SK-N-SH treated with all-trans-retinoic acid at 6 μM for 48 hours (cell line): ENCODE results near the gene KRTAP19-5.

ENCODE experiments used
- ATAC-seq: fragments of 200-7000 bp; cut with Tn5 transposase; 3 replicates; pipeline ENCODE4 v1.9.1; 2020; ENCODE audit warnings: mild to moderate bottlenecking, moderate library complexity
- BACH2 ChIP-seq: fragments of 250-450 bp; sonication (Bioruptor Pico); IDR thresholded peaks from 2 replicates; pipeline ENCODE4 v1.9.0; 2021; ENCODE audit warnings: mild to moderate bottlenecking, borderline replicate concordance
- ESRRG ChIP-seq: fragments of 250-450 bp; sonication (Bioruptor Pico); IDR thresholded peaks from 2 replicates; pipeline ENCODE4 v1.6.1; 2021; ENCODE audit warnings: mild to moderate bottlenecking
- GLIS3 ChIP-seq: fragments of 250-450 bp; sonication (Bioruptor Pico); IDR thresholded peaks from 2 replicates; pipeline ENCODE4 v1.5.0; 2020; ENCODE audit warnings: mild to moderate bottlenecking, moderate library complexity
- ISL1 ChIP-seq: fragments of 250-450 bp; sonication (Bioruptor Pico); IDR thresholded peaks from 2 replicates; pipeline ENCODE4 v2.1.2; 2022; ENCODE audit warnings: mild to moderate bottlenecking, moderate library complexity
- OSR1 ChIP-seq: fragments of 250-450 bp; sonication (Bioruptor Pico); IDR thresholded peaks from 2 replicates; pipeline ENCODE4 v1.8.0; 2022; ENCODE audit warnings: moderate library complexity, mild to moderate bottlenecking, inconsistent platforms
- PPARA ChIP-seq: fragments of 250-450 bp; sonication (Bioruptor Pico); IDR thresholded peaks from 2 replicates; pipeline ENCODE4 v1.5.0; 2020; ENCODE audit warnings: mild to moderate bottlenecking, borderline replicate concordance
- RARB ChIP-seq: fragments of 250-450 bp; sonication (Bioruptor Pico); IDR thresholded peaks from 2 replicates; pipeline ENCODE4 v1.8.0; 2021; ENCODE audit warnings: mild to moderate bottlenecking, moderate library complexity
- SNAI2 ChIP-seq: fragments of 250-450 bp; sonication (Bioruptor Pico); IDR thresholded peaks from 2 replicates; pipeline ENCODE4 v1.5.0; 2020; ENCODE audit warnings: mild to moderate bottlenecking, moderate library complexity
- TCF4 ChIP-seq: fragments of 250-450 bp; sonication (Bioruptor Pico); IDR thresholded peaks from 2 replicates; pipeline ENCODE4 v1.8.0; 2021; ENCODE audit warnings: mild to moderate bottlenecking, moderate library complexity, borderline replicate concordance
- TOX ChIP-seq: fragments of 250-450 bp; sonication (Bioruptor Pico); IDR thresholded peaks from 2 replicates; pipeline ENCODE4 v1.8.0; 2021; ENCODE audit warnings: mild to moderate bottlenecking, moderate library complexity, borderline replicate concordance
- ZC3H10 ChIP-seq: fragments of 250-450 bp; sonication (Bioruptor Pico); IDR thresholded peaks from 2 replicates; pipeline ENCODE4 v1.5.1; 2021; ENCODE audit warnings: mild to moderate bottlenecking, moderate library complexity
- ZFP3 ChIP-seq: fragments of 250-450 bp; sonication (Bioruptor Pico); IDR thresholded peaks from 2 replicates; pipeline ENCODE4 v1.5.0; 2020; ENCODE audit warnings: mild to moderate bottlenecking, moderate library complexity
- ZFP30 ChIP-seq: fragments of 450-650 bp; formaldehyde crosslinking; IDR thresholded peaks from 2 replicates; pipeline ENCODE4 v1.5.0; 2022; ENCODE audit warnings: mild to moderate bottlenecking, moderate library complexity
- ZNF565 ChIP-seq: fragments of 450-650 bp; formaldehyde crosslinking; conservative IDR thresholded peaks from 2 replicates; pipeline ENCODE4 v1.5.0; 2020; ENCODE audit warnings: low read depth, mild to moderate bottlenecking, moderate library complexity
- ZNF70 ChIP-seq: fragments of 450-650 bp; formaldehyde crosslinking; IDR thresholded peaks from 2 replicates; pipeline ENCODE4 v1.5.0; 2020; ENCODE audit warnings: mild to moderate bottlenecking, moderate library complexity
- ZNF8 ChIP-seq: fragments of 450-650 bp; formaldehyde crosslinking; IDR thresholded peaks from 2 replicates; pipeline ENCODE4 v1.5.0; 2020; ENCODE audit warnings: mild to moderate bottlenecking, moderate library complexity
- TF ChIP-seq, protein P1 (sequence below): fragments of 250-450 bp; sonication (Bioruptor Pico); IDR thresholded peaks from 2 replicates; pipeline ENCODE4 v1.5.1; 2020; ENCODE audit warnings: low read depth, mild to moderate bottlenecking, moderate library complexity
- TF ChIP-seq, protein P2 (sequence below): fragments of 250-450 bp; sonication (Bioruptor Pico); IDR thresholded peaks from 2 replicates; pipeline ENCODE4 v1.5.1; 2021; ENCODE audit warnings: mild to moderate bottlenecking, moderate library complexity
- TF ChIP-seq, protein P3 (sequence below): fragments of 250-450 bp; sonication (Bioruptor Pico); IDR thresholded peaks from 2 replicates; pipeline ENCODE4 v1.8.0; 2021; ENCODE audit warnings: low read depth, mild to moderate bottlenecking, moderate library complexity, borderline replicate concordance
- TF ChIP-seq, protein P4 (sequence below): fragments of 250-450 bp; sonication (Bioruptor Pico); IDR thresholded peaks from 2 replicates; pipeline ENCODE4 v1.8.0; 2020; ENCODE audit warnings: mild to moderate bottlenecking, moderate library complexity, borderline replicate concordance
- TF ChIP-seq, protein P5 (sequence below): fragments of 250-450 bp; sonication (Bioruptor Pico); IDR thresholded peaks from 2 replicates; pipeline ENCODE4 v1.5.0; 2020; ENCODE audit warnings: mild to moderate bottlenecking, moderate library complexity

Gene KRTAP19-5

DNA sequence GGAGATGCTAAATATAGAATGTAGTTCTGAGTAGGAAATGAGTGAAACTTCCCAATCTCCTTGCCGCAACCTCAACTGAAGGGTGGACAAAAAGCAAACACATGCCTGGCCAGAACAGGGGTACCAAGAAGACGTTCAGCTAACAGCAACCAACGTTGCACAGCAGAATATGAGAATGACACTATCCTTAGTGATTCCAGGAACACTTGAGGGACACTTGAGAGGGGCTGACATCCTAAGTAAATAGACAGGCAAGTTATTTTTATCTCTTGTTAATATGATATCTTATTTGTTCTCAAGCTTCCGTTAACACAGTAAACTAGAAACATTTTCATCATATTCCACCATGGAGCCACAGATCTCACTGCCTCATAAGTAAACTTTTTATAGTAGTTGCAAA, 22.7 kb downstream of the KRTAP19-5 start (continued):
- TF ChIP-seq, protein P1, sequence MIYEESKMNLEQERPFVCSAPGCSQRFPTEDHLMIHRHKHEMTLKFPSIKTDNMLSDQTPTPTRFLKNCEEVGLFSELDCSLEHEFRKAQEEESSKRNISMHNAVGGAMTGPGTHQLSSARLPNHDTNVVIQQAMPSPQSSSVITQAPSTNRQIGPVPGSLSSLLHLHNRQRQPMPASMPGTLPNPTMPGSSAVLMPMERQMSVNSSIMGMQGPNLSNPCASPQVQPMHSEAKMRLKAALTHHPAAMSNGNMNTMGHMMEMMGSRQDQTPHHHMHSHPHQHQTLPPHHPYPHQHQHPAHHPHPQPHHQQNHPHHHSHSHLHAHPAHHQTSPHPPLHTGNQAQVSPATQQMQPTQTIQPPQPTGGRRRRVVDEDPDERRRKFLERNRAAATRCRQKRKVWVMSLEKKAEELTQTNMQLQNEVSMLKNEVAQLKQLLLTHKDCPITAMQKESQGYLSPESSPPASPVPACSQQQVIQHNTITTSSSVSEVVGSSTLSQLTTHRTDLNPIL (CRISPR knock-in tag) = no peak

DNA sequence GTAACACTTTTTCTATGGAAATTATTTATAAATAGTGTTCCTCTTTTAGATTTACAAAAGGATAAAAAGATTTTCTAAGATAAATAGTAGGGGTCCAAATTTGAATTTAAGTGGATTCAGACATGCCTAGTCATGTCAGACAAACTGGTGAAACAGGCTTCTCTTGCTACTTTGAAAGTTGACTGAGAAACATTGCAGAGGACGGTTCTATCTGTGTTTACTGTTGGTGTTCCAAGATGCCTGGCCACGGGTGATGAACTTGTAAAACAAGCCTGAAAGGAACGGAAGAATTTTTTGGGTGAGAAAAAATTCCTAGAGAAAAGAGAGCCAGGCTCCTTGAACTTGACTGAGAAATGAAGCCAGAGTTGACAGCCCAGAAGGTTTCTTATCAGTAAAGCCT, 23.9 kb downstream of the KRTAP19-5 start:
- TF ChIP-seq ZNF70 (no peak), ZNF565 (CRISPR knock-in tag) (no peak), PPARA (CRISPR knock-in tag) (no peak), ZNF8 (no peak), ZFP3 (CRISPR knock-in tag) (no peak), TOX (CRISPR knock-in tag) (no peak), SNAI2 (CRISPR knock-in tag) (no peak), ZFP30 (no peak), BACH2 (no peak), ZC3H10 (no peak), OSR1 (no peak), ESRRG (no peak), TCF4 (CRISPR knock-in tag) (no peak), GLIS3 (CRISPR knock-in tag) (no peak), RARB (CRISPR knock-in tag) (no peak), ISL1 (CRISPR knock-in tag) (no peak)
- TF ChIP-seq, protein P2, sequence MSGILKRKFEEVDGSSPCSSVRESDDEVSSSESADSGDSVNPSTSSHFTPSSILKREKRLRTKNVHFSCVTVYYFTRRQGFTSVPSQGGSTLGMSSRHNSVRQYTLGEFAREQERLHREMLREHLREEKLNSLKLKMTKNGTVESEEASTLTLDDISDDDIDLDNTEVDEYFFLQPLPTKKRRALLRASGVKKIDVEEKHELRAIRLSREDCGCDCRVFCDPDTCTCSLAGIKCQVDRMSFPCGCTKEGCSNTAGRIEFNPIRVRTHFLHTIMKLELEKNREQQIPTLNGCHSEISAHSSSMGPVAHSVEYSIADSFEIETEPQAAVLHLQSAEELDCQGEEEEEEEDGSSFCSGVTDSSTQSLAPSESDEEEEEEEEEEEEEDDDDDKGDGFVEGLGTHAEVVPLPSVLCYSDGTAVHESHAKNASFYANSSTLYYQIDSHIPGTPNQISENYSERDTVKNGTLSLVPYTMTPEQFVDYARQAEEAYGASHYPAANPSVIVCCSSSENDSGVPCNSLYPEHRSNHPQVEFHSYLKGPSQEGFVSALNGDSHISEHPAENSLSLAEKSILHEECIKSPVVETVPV (CRISPR knock-in tag) = no peak
- TF ChIP-seq, protein P1 (CRISPR knock-in tag) = no peak
- TF ChIP-seq, protein P3, sequence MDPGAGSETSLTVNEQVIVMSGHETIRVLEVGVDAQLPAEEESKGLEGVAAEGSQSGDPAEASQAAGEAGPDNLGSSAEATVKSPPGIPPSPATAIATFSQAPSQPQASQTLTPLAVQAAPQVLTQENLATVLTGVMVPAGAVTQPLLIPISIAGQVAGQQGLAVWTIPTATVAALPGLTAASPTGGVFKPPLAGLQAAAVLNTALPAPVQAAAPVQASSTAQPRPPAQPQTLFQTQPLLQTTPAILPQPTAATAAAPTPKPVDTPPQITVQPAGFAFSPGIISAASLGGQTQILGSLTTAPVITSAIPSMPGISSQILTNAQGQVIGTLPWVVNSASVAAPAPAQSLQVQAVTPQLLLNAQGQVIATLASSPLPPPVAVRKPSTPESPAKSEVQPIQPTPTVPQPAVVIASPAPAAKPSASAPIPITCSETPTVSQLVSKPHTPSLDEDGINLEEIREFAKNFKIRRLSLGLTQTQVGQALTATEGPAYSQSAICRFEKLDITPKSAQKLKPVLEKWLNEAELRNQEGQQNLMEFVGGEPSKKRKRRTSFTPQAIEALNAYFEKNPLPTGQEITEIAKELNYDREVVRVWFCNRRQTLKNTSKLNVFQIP (CRISPR knock-in tag) = no peak
- no peak for ATAC-seq

DNA sequence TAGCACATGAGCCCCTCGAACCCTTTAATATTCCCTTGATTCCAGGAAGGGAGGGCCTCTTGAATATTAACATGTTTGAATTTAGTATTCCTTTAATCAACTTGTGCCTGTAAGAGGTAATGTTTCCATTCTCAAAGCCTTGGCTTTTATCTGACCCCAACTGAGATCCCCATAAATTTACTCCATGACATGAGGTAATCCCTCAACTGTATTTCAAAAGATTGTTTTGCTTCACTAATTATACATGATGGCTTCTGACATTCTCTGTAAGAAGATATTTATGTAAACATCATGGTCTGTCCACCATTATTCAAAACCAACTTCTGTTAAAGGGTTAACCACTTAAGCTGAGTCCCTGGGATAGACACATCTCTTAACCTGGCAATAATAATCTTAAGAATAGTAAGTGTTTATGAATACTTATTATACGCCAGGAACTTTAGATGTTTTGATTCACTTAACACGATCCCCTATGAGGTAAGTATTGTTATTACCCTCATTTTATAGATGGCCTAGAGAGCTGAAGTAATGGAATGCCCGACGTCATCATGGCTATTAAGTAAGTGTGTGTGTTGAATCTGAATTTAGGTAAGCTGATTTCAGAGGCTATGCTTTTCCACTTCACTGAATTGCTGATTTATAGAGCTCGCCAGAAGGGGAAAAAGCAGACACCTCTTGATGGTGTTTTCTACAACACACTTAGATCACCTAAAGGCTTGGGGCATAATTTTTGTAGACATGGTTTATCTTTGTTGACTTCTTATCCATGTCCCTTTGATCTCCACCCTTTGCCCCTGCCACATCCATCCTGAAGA, 32.8 kb downstream of the KRTAP19-5 start:
- TF ChIP-seq ESRRG (no peak), ISL1 (CRISPR knock-in tag) (no peak), BACH2 (no peak), SNAI2 (CRISPR knock-in tag) (no peak), ZNF8 (no peak)
- TF ChIP-seq, protein P4, sequence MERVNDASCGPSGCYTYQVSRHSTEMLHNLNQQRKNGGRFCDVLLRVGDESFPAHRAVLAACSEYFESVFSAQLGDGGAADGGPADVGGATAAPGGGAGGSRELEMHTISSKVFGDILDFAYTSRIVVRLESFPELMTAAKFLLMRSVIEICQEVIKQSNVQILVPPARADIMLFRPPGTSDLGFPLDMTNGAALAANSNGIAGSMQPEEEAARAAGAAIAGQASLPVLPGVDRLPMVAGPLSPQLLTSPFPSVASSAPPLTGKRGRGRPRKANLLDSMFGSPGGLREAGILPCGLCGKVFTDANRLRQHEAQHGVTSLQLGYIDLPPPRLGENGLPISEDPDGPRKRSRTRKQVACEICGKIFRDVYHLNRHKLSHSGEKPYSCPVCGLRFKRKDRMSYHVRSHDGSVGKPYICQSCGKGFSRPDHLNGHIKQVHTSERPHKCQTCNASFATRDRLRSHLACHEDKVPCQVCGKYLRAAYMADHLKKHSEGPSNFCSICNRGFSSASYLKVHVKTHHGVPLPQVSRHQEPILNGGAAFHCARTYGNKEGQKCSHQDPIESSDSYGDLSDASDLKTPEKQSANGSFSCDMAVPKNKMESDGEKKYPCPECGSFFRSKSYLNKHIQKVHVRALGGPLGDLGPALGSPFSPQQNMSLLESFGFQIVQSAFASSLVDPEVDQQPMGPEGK = no peak
- TF ChIP-seq, protein P5, sequence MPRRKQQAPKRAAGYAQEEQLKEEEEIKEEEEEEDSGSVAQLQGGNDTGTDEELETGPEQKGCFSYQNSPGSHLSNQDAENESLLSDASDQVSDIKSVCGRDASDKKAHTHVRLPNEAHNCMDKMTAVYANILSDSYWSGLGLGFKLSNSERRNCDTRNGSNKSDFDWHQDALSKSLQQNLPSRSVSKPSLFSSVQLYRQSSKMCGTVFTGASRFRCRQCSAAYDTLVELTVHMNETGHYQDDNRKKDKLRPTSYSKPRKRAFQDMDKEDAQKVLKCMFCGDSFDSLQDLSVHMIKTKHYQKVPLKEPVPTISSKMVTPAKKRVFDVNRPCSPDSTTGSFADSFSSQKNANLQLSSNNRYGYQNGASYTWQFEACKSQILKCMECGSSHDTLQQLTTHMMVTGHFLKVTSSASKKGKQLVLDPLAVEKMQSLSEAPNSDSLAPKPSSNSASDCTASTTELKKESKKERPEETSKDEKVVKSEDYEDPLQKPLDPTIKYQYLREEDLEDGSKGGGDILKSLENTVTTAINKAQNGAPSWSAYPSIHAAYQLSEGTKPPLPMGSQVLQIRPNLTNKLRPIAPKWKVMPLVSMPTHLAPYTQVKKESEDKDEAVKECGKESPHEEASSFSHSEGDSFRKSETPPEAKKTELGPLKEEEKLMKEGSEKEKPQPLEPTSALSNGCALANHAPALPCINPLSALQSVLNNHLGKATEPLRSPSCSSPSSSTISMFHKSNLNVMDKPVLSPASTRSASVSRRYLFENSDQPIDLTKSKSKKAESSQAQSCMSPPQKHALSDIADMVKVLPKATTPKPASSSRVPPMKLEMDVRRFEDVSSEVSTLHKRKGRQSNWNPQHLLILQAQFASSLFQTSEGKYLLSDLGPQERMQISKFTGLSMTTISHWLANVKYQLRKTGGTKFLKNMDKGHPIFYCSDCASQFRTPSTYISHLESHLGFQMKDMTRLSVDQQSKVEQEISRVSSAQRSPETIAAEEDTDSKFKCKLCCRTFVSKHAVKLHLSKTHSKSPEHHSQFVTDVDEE (CRISPR knock-in tag) = no peak
- TF ChIP-seq, protein P3 (CRISPR knock-in tag) = no peak
- no peak for ATAC-seq
